Putamen (tissue), 1 donor: ENCODE results near the gene PPP1R2B.
"Not testable (repeated sequence)": the region's sequence is repeated elsewhere in the genome, so short reads cannot be mapped to it uniquely, and the experiment has no call there.

Source experiments
- DNase-seq: peaks from one replicate; pipeline ENCODE4 v3.0.0-alpha.2; 2016; ENCODE audit warnings: low spot score

PPP1R2B gene

GRCh38 chr5:156850206-156850751 lies at the start of gene PPP1R2B:
PPP1R2B (plus strand) TSS chr5:156850295; CDS start chr5:156850563, 268 bp downstream.
- no peak for DNase-seq

DNA sequence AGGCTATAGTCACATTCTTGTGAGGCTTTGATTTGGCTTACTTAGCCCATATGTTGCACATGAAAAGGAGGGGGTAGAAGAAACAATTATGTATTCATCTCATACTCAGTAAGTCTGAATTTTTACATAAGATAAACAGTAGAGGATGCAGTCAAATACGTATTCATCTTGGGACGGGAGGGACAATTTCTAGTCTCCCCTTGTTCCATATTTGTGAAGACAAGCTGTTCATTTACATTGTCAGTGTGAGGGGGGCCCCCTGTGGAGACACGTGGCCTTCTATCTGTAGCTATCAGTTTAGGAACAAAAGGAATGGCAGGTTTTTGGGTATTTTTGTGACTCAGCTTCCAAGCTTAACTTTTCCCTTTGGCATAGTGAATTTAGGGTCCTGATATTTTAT lies 49.2 kb upstream of the PPP1R2B start:
- DNase-seq: no peak

DNA sequence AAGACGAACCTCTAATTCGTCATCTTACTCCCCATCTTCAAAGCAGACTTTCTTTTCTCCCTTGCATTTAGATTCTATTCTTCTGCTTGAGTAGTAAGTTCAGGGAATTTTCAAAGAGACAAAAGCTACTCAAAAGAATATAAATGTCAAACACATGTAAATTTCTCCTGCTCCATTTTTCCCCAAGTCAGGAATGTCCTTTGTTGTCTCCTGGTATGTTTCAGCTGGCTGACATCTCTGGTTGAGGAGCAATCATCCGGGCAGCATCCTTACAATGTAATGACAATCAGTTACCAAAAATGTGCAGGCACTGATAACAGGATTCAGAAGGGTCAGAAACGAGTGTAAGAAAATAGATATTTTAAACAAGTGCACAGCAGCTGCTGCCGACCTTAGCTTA lies 47.6 kb upstream of the PPP1R2B start:
- DNase-seq: no peak

DNA sequence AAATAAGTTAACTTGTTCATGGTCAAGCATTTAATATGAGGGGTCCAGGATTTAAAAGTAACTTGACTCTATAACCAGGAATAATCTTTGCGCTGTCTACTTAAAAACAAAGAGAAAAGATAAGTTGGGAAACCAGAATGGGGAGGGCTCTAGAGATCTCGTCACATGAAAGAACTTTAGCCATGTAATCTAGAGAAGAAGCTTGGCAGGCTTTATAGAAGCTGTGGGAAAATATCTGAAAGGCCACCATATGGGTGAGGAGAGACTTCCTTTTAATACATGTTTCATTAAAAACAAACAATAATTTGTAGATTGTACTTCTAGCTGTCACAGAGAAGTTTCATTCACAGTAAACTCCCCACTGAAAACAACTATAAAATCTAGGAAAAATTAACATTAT lies 46.7 kb upstream of the PPP1R2B start:
- no peak for DNase-seq

DNA sequence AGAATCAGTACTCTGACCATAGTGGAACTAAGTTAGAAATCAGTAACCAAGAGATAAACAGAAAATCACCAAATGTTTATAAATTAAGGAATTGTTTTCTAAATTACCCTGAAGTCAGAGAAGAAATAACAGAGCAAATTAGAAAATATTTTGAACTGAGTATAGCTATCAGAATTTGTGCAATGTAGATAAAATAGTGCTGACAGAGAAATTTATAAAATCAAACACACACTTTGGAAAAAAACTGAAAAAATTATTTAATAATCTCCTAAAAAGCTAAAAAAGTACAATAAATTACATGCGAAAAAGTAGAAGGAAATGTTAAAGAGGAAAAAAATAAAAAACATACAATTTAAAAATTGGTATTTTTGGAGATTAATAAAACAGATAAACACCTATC lies 37.1 kb upstream of the PPP1R2B start:
- DNase-seq: no peak

GRCh38 chr5:156815988-156816599 lies 34.0 kb upstream of the PPP1R2B start:
- no peak for DNase-seq

GRCh38 chr5:156819537-156819936 lies 30.6 kb upstream of the PPP1R2B start:
- no peak for DNase-seq

DNA sequence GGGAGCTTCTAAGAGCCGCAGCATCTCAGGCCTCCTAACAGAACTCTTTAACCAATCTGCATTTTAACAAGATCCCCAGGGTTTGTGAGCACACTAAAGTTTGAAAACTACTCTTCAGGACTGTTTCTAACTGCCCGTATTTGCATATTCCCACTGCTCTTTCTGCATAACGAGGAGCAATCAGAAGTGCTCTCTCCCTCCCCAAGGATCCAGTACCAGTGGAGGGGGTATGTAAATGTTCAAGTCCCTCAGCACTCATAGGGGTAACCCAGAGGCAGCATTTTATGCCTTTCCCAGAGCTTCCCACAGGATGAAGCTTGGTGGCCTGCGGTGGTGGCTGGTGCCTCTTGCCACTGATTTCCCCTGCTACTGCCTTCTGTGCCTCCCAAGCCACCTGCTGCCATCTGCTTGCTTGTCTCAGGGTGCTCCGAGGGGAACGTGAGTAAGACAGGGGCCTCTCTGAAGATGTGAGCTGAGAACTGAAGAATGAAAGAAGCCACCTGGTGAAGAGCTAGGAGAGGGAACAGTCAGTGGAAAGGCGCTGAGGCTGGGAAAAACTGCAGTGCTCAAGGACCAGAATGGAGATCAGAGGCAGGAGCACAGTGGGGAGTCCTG lies 30.0 kb upstream of the PPP1R2B start:
- no peak for DNase-seq

DNA sequence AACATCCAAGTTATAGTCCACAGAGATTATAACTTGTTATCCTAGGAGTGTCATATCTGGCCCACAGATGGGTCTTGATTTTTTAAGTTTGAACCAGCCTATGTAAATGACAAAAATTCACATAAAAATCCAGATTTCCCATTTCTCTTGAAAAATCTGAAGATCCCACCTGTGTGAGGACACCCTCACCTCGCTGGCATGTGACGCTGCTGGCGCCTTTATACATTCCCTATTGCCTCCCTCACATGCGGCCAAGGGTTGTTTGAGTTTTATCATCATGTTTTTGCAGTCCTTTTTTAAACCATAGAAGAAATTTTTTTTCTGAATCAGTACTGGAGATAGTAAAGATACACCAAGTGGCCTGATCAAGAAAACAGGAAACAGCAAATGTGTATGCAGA lies 25.9 kb upstream of the PPP1R2B start:
- no peak for DNase-seq

DNA sequence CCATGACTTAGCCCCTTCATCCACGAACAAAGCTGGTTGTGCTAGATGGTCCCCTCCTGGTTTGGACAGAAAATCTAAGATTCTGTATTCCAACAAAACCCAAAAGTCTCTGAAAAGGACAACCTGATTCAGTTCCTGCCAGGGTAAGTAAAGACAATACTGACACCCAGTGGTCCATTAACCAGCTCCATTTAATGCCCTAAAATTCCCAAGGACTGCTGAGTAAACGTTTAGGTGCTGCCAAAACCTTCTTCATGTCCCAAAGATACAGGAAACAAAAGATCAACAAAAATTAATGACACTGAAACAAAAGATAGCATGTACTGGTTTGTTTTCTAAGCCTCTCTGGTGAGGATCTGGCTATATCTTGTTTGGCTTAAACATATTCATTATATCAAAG lies 25.3 kb upstream of the PPP1R2B start:
- DNase-seq: peak; percentile 39

DNA sequence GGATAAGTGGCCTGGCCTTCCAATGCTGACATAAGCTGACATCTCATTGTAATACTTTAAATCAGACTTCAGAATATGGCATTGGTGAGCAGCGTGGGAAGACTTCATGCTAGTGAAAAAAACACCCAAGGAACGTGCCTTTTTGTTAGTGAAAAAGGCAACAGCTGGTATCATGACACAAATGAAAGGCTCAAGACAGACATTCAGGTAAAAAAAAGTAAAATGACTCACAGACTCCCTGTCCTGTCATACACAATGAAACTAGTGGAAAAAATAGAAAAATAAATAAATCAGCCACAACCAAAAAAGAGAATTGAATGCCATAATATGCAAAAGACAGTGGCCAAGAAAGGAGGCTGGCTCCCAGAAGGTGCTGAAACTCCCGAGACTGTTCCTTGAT lies 24.4 kb upstream of the PPP1R2B start:
- no peak for DNase-seq

GRCh38 chr5:156826150-156826549 lies 23.9 kb upstream of the PPP1R2B start:
- DNase-seq: no peak

- no peak for DNase-seq
Observed at GRCh38 chr5:156834916-156835315, 15.2 kb upstream of the PPP1R2B start.

GRCh38 chr5:156835905-156836304 lies 14.2 kb upstream of the PPP1R2B start:
- DNase-seq: no peak

DNA sequence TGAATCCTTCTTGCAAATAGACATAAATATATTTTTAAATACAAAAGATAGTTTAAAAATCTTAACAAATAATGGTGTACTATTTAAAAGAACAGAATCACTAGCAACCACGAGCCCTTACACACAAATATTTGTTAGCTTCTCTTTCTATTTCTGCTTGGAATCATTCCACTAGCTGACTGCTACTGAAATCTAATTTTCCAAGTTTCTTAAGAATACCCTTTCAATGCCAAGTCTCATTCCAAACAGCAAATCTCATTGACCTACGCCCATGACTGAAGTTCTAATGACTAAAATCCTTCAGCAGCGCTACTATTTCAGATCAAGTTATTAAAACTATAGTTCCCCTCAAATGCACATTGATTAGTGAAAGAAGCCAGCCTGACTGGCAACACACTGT lies 13.2 kb upstream of the PPP1R2B start:
- peak; percentile 16 for DNase-seq

DNA sequence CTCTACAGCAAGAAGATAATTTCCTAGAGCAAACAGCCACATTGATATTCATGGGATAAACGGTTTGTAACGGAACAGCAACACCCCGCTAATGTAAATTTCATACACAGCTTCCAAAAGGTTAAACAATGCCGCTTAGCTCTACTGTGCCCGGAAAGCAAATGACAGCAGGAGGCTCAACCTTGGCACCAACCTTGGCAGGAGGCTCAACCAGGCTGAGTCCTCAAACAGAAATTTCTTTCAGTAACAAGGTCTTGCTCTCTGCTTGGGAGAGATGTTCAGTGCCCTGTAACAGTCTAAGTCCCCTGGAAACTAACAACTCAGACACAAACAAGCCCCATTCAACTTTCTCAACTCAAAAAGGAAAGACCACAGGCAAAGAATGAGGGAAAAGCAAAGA lies 11.1 kb upstream of the PPP1R2B start:
- DNase-seq: peak; percentile 31

DNA sequence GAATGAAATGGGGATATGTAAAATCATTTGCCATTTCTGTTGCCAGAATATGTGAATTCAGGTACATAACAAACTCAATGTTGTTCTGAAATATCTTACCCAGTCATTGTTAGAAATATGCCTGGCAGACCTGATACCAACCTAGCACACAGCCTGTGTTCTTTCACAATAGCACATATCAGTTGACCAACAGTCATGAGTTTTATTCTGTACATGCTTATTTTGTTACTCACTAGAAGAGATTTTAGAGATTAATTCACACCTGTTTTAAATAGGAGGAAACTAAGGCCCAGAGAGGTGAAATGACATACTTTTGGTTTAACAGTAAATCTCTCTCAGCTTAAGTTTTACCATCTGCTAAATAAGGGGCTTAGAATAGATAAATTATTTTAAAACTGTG lies 8.4 kb upstream of the PPP1R2B start:
- DNase-seq: no peak

- no peak for DNase-seq
Observed at GRCh38 chr5:156846914-156847313, 3.2 kb upstream of the PPP1R2B start.

- DNase-seq: not testable (repeated sequence)
Observed at GRCh38 chr5:156848447-156848846, 1.6 kb upstream of the PPP1R2B start.

DNA sequence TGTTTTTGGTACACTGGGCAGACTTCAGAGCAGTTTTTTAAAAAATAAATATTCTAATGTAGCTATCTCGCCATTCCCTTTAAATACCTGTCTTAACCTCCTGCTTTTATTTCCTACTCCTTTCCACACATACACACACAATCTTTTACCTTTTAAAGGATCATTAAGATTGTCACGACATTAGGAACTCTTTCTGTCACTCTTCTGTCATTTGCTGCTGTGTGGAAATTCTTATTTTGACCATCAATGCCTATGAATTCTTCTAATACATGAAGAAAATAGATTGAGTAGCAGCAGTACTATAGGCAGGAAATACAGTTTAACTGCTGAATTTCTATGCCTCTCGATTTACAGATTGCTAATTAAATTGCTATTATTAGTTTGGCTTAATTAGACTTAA lies 1.8 kb downstream of the PPP1R2B start:
- no peak for DNase-seq

- DNase-seq: not testable (repeated sequence)
Observed at GRCh38 chr5:156853055-156853454, 3.0 kb downstream of the PPP1R2B start.

DNA sequence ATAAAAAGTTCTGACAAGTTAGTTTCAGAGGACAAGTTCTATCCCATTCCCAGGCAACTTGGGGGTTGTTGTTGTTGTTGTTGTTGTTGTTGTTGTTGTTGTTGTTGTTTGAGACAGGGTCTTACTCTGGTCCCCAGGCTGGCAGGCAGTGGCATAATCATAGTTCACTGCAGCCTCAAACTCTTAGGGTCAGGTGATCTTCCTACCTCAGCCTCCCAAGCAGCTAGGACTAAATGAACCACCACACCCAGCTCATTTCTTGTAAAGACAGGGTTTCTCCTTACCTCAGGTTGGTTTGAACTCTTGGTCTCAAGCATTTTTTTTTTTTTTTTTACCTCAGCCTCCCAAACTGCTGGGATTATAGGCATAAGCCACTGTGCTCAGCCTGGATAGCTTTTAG lies 15.3 kb downstream of the PPP1R2B start:
- no peak for DNase-seq

GRCh38 chr5:156870498-156870839 lies 20.4 kb downstream of the PPP1R2B start:
- DNase-seq: no peak

GRCh38 chr5:156871212-156871611 lies 21.1 kb downstream of the PPP1R2B start:
- DNase-seq: no peak
